ENCODE data around the gene ISOC1.

The ISOC1 gene

DNA sequence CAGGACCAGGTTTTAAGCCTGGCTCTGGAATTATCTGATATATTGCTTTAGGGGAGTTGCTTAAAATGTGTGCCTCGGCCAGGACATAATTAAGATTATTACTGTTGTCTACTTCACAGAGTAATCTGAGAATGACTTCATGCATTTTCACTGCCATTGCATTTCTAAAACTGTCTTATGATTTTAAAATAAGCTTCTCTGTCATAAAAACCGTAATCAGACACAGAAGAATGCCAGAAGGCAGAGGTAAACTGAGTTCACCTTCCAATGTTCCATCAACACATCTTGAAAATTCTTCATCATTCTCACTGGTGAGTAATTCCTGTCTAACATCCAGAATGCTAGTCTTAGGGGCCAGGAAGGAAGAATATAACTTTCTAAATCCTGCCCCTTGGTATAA lies 47.1 kb downstream of the ISOC1 start:
- Histone ChIP-seq H3K36me3 (ENCODE audit: control insufficient read depth, low read length) (no peaks in the 10 kb centered on the region), H3K4me3 (ENCODE audit: low read length) (no peak overlapping the region), H3K27me3 (ENCODE audit: control insufficient read depth, low read length) (no peaks in the 10 kb centered on the region), H3K27ac (ENCODE audit: low read depth, low read length) (no peak overlapping the region), H3K9me3 (ENCODE audit: control insufficient read depth, insufficient read depth, low read length) (no peaks in the 10 kb centered on the region), H3F3A (ENCODE audit: control insufficient read depth, insufficient read depth) (no peaks in the 10 kb centered on the region), H3K79me2 (ENCODE audit: control insufficient read depth, low read length) (no peaks in the 10 kb centered on the region), H3K9me2 (replicated peaks; ENCODE audit: control insufficient read depth, low read length) (no peaks in the 10 kb centered on the region; the same call in 1 of the 2 replicates), H4K20me1 (ENCODE audit: control insufficient read depth, insufficient read depth, low read depth, low read length) (no peaks in the 10 kb centered on the region), H3K4me2 (ENCODE audit: low read length) (no peak overlapping the region), H3K4me1 (ENCODE audit: control insufficient read depth, low read length) (no peaks in the 10 kb centered on the region)
- TF ChIP-seq, protein P1, sequence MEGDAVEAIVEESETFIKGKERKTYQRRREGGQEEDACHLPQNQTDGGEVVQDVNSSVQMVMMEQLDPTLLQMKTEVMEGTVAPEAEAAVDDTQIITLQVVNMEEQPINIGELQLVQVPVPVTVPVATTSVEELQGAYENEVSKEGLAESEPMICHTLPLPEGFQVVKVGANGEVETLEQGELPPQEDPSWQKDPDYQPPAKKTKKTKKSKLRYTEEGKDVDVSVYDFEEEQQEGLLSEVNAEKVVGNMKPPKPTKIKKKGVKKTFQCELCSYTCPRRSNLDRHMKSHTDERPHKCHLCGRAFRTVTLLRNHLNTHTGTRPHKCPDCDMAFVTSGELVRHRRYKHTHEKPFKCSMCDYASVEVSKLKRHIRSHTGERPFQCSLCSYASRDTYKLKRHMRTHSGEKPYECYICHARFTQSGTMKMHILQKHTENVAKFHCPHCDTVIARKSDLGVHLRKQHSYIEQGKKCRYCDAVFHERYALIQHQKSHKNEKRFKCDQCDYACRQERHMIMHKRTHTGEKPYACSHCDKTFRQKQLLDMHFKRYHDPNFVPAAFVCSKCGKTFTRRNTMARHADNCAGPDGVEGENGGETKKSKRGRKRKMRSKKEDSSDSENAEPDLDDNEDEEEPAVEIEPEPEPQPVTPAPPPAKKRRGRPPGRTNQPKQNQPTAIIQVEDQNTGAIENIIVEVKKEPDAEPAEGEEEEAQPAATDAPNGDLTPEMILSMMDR (IDR thresholded peaks at IDR 0.05; ENCODE audit: low read depth, low read length, poor library complexity, severe bottlenecking): no peak
- TF ChIP-seq EZH2phosphoT487 (IDR thresholded peaks at IDR 0.05; ENCODE audit: borderline replicate concordance, low read length): no peak

DNA sequence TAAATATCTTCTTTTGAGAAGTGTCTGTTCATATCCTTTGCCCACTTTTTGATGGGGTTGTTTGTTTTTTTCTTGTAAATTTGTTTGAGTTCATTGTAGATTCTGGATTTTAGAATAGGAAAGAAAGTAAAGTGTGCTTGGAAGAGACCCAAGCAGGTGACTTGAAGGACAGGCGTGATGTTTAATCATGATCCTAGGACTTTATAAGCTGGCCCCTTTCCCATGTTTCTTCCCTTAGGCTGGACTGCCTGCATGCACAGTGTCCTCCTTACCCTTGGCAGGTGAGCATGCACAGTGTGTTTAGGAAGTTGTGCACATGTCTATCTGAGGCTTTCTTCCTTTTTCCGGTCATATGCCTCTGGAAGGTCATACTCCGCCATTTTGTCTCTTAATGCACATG lies 61.3 kb downstream of the ISOC1 start:
- Histone ChIP-seq H3F3A (ENCODE audit: control insufficient read depth, insufficient read depth) (no peaks in the 10 kb centered on the region), H4K20me1 (ENCODE audit: control insufficient read depth, insufficient read depth, low read depth, low read length) (no peaks in the 10 kb centered on the region), H3K27ac (ENCODE audit: low read depth, low read length) (no peak overlapping the region), H3K9me3 (ENCODE audit: control insufficient read depth, insufficient read depth, low read length) (no peaks in the 10 kb centered on the region), H3K4me1 (ENCODE audit: control insufficient read depth, low read length) (no peaks in the 10 kb centered on the region), H3K27me3 (ENCODE audit: control insufficient read depth, low read length) (no peaks in the 10 kb centered on the region), H3K9me2 (replicated peaks; ENCODE audit: control insufficient read depth, low read length) (no peaks in the 10 kb centered on the region), H3K4me3 (ENCODE audit: low read length) (no peak overlapping the region), H3K4me2 (ENCODE audit: low read length) (no peak overlapping the region), H3K79me2 (ENCODE audit: control insufficient read depth, low read length) (no peaks in the 10 kb centered on the region), H3K36me3 (ENCODE audit: control insufficient read depth, low read length) (no peaks in the 10 kb centered on the region)
- no peak for TF ChIP-seq EZH2phosphoT487 (IDR thresholded peaks at IDR 0.05; ENCODE audit: borderline replicate concordance, low read length)
- TF ChIP-seq, protein P1 (IDR thresholded peaks at IDR 0.05; ENCODE audit: low read depth, low read length, poor library complexity, severe bottlenecking): no peak

DNA sequence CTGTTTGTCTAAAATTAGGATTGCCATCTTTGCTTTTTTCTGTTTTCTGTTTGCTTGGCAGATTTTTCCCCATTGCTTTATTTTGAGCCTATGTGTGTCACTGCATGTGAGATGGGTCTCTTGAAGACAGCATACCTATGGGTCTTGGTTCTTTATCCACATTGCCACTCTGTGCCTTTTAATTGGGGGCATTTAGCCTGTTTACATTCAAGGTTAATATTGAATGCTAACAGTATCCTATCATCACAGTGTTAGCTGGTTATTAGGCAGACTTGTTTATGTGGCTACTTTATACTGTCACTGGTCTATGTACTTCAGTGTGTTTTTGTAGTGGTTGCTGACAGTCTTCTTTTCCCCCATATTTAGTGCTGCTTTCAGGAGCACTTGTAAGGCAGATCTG lies 67.3 kb downstream of the ISOC1 start:
- Histone ChIP-seq H3F3A (ENCODE audit: control insufficient read depth, insufficient read depth) (no peaks in the 10 kb centered on the region), H3K27me3 (ENCODE audit: control insufficient read depth, low read length) (no peaks in the 10 kb centered on the region), H4K20me1 (ENCODE audit: control insufficient read depth, insufficient read depth, low read depth, low read length) (no peaks in the 10 kb centered on the region), H3K9me3 (ENCODE audit: control insufficient read depth, insufficient read depth, low read length) (no peaks in the 10 kb centered on the region), H3K79me2 (ENCODE audit: control insufficient read depth, low read length) (no peaks in the 10 kb centered on the region), H3K4me1 (ENCODE audit: control insufficient read depth, low read length) (no peaks in the 10 kb centered on the region), H3K36me3 (ENCODE audit: control insufficient read depth, low read length) (no peaks in the 10 kb centered on the region), H3K9me2 (replicated peaks; ENCODE audit: control insufficient read depth, low read length) (no peaks in the 10 kb centered on the region; the same call in 1 of the 2 replicates), H3K4me3 (ENCODE audit: low read length) (no peak overlapping the region), H3K27ac (ENCODE audit: low read depth, low read length) (no peak overlapping the region), H3K4me2 (ENCODE audit: low read length) (no peak overlapping the region)
- TF ChIP-seq, protein P1 (IDR thresholded peaks at IDR 0.05; ENCODE audit: low read depth, low read length, poor library complexity, severe bottlenecking): no peak
- no peak for TF ChIP-seq EZH2phosphoT487 (IDR thresholded peaks at IDR 0.05; ENCODE audit: borderline replicate concordance, low read length)

All from DOHH2 (cell line).